SJCRH30 (cell line): ENCODE results near the gene CD207. TPM values are rescaled to one million over a fixed set of nuclear protein-coding genes. Genes with fewer than 3 reads are reported as not detected.

Experiments
- DNase-seq, 2 experiments: peaks; one replicate each; pipeline ENCODE4 v3.0.0-alpha.2; 2015 to 2020
- H3K27ac ChIP-seq: fragments of 250-450 bp; sonication (Bioruptor Pico); 2 replicates; pipeline ENCODE4 v1.5.1; 2020; ENCODE audit warnings: mild to moderate bottlenecking, moderate library complexity
- H3K27me3 ChIP-seq: fragments of 250-450 bp; sonication (Bioruptor Pico); 2 replicates; pipeline ENCODE4 v1.5.1; 2020; ENCODE audit warnings: mild to moderate bottlenecking, moderate library complexity
- H3K36me3 ChIP-seq: fragments of 250-450 bp; sonication (Bioruptor Pico); 2 replicates; pipeline ENCODE4 v1.5.1; 2020; ENCODE audit warnings: mild to moderate bottlenecking, moderate library complexity
- H3K4me1 ChIP-seq: fragments of 250-450 bp; sonication (Bioruptor Pico); 2 replicates; pipeline ENCODE4 v1.5.1; 2020; ENCODE audit warnings: mild to moderate bottlenecking, moderate library complexity
- H3K4me3 ChIP-seq: fragments of 250-450 bp; sonication (Bioruptor Pico); 2 replicates; pipeline ENCODE4 v1.5.1; 2020; ENCODE audit warnings: mild to moderate bottlenecking, moderate library complexity
- H3K9me3 ChIP-seq: fragments of 250-450 bp; sonication (Bioruptor Pico); replicated peaks from 2 replicates; pipeline ENCODE4 v1.5.1; 2020; ENCODE audit warnings: mild to moderate bottlenecking, moderate library complexity
- total RNA-seq: library from RNA; depleted of rRNA; stranded (reverse); fragments of >200 nt; shearing (Covaris generic); gene quantifications from 2 replicates; pipeline ENCODE4 v1.2.3, GENCODE V29; 2014

CD207 gene
- total RNA-seq, 1 experiment from 2014 or later: not detected

- DNase-seq: no peak
- no peak overlapping the region for H3K27ac ChIP-seq
- H3K36me3 ChIP-seq: no peaks in the 10 kb centered on the region
- peaks cover 2% of the 10 kb centered on the region; the same call in 1 of the 2 replicates for H3K9me3 ChIP-seq
- no peaks in the 10 kb centered on the region for H3K4me1 ChIP-seq
- H3K4me3 ChIP-seq: no peak overlapping the region
- H3K27me3 ChIP-seq: peaks cover 11% of the 10 kb centered on the region; the same call in 1 of the 2 replicates
These were observed 2.6 kb upstream of the CD207 start for GRCh38 chr2:70837980-70838925.

GRCh38 chr2:70834881-70835280 is 735 bp downstream of the CD207 start:
- Histone ChIP-seq H3K27me3 (peaks cover 17% of the 10 kb centered on the region), H3K4me3 (no peak overlapping the region), H3K27ac (no peak overlapping the region), H3K36me3 (no peaks in the 10 kb centered on the region), H3K4me1 (no peaks in the 10 kb centered on the region), H3K9me3 (no peaks in the 10 kb centered on the region)
- DNase-seq: no peak

- H3K27me3 ChIP-seq: peaks cover 17% of the 10 kb centered on the region
- H3K36me3 ChIP-seq: no peaks in the 10 kb centered on the region
- H3K27ac ChIP-seq: no peak overlapping the region
- DNase-seq: no peak
- no peak overlapping the region for H3K4me3 ChIP-seq
- H3K9me3 ChIP-seq: no peaks in the 10 kb centered on the region
- H3K4me1 ChIP-seq: no peaks in the 10 kb centered on the region
These were observed 1.5 kb downstream of the CD207 start for GRCh38 chr2:70834106-70834505.

GRCh38 chr2:70833246-70833645 is 2.4 kb downstream of the CD207 start:
- H3K9me3 ChIP-seq: no peaks in the 10 kb centered on the region
- peaks cover 13% of the 10 kb centered on the region for H3K27me3 ChIP-seq
- H3K4me1 ChIP-seq: no peaks in the 10 kb centered on the region
- no peak overlapping the region for H3K4me3 ChIP-seq
- no peak for DNase-seq
- H3K27ac ChIP-seq: no peak overlapping the region
- H3K36me3 ChIP-seq: no peaks in the 10 kb centered on the region

- Histone ChIP-seq H3K27ac (no peak overlapping the region), H3K27me3 (peaks cover 9% of the 10 kb centered on the region), H3K4me1 (no peaks in the 10 kb centered on the region), H3K4me3 (no peak overlapping the region), H3K9me3 (no peaks in the 10 kb centered on the region), H3K36me3 (no peaks in the 10 kb centered on the region)
- DNase-seq: no peak
These were observed 3.2 kb downstream of the CD207 start for GRCh38 chr2:70832386-70832785.

DNA sequence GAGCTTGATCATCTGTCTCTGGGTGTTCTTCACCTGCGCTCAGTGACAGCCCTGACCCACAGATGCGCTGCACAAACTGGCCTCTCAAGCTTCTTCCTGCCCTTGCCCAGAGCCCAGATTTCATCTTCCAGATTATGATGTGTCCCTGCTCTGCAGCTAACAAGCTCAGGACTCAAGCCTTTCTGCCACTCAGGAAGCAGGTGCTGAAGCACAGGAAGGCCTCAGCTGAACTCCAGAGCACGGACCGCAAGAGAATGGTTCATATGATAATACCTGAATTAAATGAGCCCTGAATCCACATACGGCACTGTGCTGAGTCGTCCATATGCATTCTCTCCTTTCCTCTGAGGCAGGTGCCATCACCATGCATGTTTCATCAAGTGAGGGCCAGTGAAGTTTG is 3.8 kb downstream of the CD207 start:
- no peak overlapping the region for H3K4me3 ChIP-seq
- H3K27me3 ChIP-seq: peaks cover 6% of the 10 kb centered on the region; the same call in 1 of the 2 replicates
- no peaks in the 10 kb centered on the region for H3K36me3 ChIP-seq
- no peak overlapping the region for H3K27ac ChIP-seq
- H3K9me3 ChIP-seq: no peaks in the 10 kb centered on the region
- DNase-seq: no peak
- H3K4me1 ChIP-seq: no peaks in the 10 kb centered on the region

- H3K9me3 ChIP-seq: no peaks in the 10 kb centered on the region
- H3K27me3 ChIP-seq: peaks cover 6% of the 10 kb centered on the region; the same call in 1 of the 2 replicates
- no peaks in the 10 kb centered on the region for H3K4me1 ChIP-seq
- H3K4me3 ChIP-seq: no peak overlapping the region
- no peak overlapping the region for H3K27ac ChIP-seq
- no peak for DNase-seq
- no peaks in the 10 kb centered on the region for H3K36me3 ChIP-seq
These were observed 5.2 kb downstream of the CD207 start for GRCh38 chr2:70830366-70830765.

GRCh38 chr2:70829916-70830315 is 5.7 kb downstream of the CD207 start:
- no peaks in the 10 kb centered on the region for H3K36me3 ChIP-seq
- peaks cover 6% of the 10 kb centered on the region; the same call in 1 of the 2 replicates for H3K27me3 ChIP-seq
- no peaks in the 10 kb centered on the region for H3K4me1 ChIP-seq
- H3K4me3 ChIP-seq: no peak overlapping the region
- H3K27ac ChIP-seq: no peak overlapping the region
- H3K9me3 ChIP-seq: no peaks in the 10 kb centered on the region
- no peak for DNase-seq

- Histone ChIP-seq H3K27me3 (peaks cover 6% of the 10 kb centered on the region; the same call in 1 of the 2 replicates), H3K4me1 (no peaks in the 10 kb centered on the region), H3K36me3 (no peaks in the 10 kb centered on the region), H3K27ac (no peak overlapping the region), H3K4me3 (no peak overlapping the region), H3K9me3 (no peaks in the 10 kb centered on the region)
- no peak for DNase-seq
These were observed 6.4 kb downstream of the CD207 start for GRCh38 chr2:70828914-70829824.

DNA sequence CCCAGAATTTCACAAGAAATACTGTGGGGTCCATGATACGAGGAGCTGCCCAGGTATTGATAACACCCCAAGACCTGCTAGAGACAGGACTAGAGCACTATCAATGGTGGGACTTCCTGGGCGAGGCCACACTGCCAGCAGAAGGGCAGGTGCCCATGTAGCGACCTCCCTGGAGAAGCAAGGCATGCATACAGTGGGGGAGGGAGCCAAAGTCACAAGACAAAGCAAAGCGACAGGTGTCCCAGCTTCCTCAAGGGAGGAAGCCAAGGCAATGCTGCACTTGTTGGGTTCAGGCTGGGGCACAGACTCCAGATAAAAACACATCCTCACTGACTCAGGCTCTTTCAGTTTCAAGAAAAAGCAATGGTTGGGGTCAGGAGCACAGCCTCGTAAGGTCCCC is 7.5 kb downstream of the CD207 start:
- H3K36me3 ChIP-seq: no peaks in the 10 kb centered on the region
- DNase-seq: no peak
- no peaks in the 10 kb centered on the region for H3K4me1 ChIP-seq
- peaks cover 7% of the 10 kb centered on the region for H3K27me3 ChIP-seq
- H3K4me3 ChIP-seq: no peak overlapping the region
- H3K9me3 ChIP-seq: no peaks in the 10 kb centered on the region
- H3K27ac ChIP-seq: no peak overlapping the region

- DNase-seq: no peak
- Histone ChIP-seq H3K4me3 (no peak overlapping the region), H3K9me3 (no peaks in the 10 kb centered on the region), H3K27ac (no peak overlapping the region), H3K4me1 (no peaks in the 10 kb centered on the region), H3K27me3 (peaks cover 11% of the 10 kb centered on the region), H3K36me3 (no peaks in the 10 kb centered on the region)
These were observed 8.2 kb downstream of the CD207 start for GRCh38 chr2:70827388-70827787.

DNA sequence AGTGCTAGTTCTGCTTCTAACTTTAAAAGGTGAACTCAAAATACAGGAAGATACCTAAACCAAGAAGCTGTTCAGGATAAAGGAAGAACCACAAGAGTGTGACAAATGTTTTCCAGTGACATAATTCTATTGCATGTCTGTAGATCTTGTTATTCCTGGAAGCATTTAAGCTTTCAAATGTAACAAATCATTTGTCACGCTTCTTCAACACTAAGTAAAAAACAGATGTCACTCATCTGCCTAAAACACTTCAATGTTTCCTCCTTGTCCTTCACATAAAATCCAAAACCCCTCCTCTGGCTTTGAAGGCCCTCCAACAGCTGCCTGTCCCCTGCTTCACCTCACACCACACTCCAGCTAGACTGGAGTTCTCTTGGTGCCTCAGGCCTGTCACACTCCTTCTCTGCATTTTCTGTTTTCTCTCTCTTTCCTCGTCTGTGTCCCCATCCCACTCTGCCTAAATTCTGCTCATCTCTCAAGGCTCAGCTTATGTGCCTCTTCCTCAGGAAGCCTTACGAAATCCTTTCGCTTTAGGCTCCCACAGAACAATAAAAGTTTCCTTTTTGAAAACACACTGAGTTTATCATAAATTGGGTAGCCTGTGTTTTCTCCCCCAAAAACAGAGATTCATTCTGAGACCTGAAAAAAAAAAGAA is 8.8 kb downstream of the CD207 start:
- Histone ChIP-seq H3K9me3 (no peaks in the 10 kb centered on the region), H3K27me3 (peaks cover 11% of the 10 kb centered on the region), H3K36me3 (no peaks in the 10 kb centered on the region), H3K4me1 (no peaks in the 10 kb centered on the region), H3K27ac (no peak overlapping the region), H3K4me3 (no peak overlapping the region)
- DNase-seq: peak in 1 of 2 experiments; percentile 15

- Histone ChIP-seq H3K27me3 (peaks cover 19% of the 10 kb centered on the region), H3K4me3 (no peak overlapping the region), H3K36me3 (no peaks in the 10 kb centered on the region), H3K9me3 (no peaks in the 10 kb centered on the region), H3K4me1 (no peaks in the 10 kb centered on the region), H3K27ac (no peak overlapping the region)
- no peak for DNase-seq
These were observed 12.4 kb downstream of the CD207 start for GRCh38 chr2:70823249-70823648.

DNA sequence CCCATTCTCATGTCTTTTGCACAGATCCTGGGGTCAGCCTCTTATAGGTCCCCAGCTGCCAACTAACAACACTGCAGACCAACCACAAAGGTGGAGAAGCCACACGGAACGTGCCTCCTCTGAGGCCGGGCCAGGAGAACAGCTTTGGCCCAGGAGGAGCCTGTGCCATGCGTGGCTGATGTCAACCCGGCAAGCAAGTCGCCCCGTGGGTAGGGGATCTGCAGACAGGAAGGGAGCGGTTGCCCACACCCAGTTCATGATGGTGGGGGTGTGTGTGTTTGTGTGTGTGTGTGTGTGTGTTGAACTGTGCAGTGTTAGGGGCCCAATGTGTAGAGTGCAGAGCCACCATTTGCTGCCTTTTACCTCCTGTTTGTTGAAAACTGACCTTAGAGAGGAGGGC is 12.8 kb downstream of the CD207 start:
- DNase-seq: no peak
- Histone ChIP-seq H3K36me3 (no peaks in the 10 kb centered on the region), H3K9me3 (no peaks in the 10 kb centered on the region), H3K4me3 (no peak overlapping the region), H3K4me1 (no peaks in the 10 kb centered on the region), H3K27ac (no peak overlapping the region), H3K27me3 (peaks cover 19% of the 10 kb centered on the region)
